H1 (cell line): ENCODE results near the gene EXOSC1. TPM values are rescaled to one million over a fixed set of nuclear protein-coding genes. Genes with fewer than 3 reads are reported as not detected.

Experiments used
- ASH2L ChIP-seq: fragments of 200-600, 300-600 bp; sonication (generic); IDR thresholded peaks from one replicate; pipeline ENCODE4 v1.7.1; 2017; ENCODE audit warnings: low read length
- CHD1 ChIP-seq: IDR thresholded peaks from 2 replicates; pipeline ENCODE4 v1.6.1; 2012; ENCODE audit warnings: low read depth, low read length, improper control_type of control experiment
- CTBP2 ChIP-seq: IDR thresholded peaks from 2 replicates; pipeline ENCODE4 v1.7.0; 2011; ENCODE audit warnings: borderline replicate concordance, mild to moderate bottlenecking, moderate library complexity, mixed read lengths, low read length; ENCODE audit not compliant: insufficient read depth, insufficient read length
- MAFK ChIP-seq: IDR thresholded peaks from 2 replicates; pipeline ENCODE4 v1.6.1; 2012; ENCODE audit warnings: low read depth, mild to moderate bottlenecking, improper control_type of control experiment, low read length
- MAX ChIP-seq: IDR thresholded peaks from 2 replicates; pipeline ENCODE4 v1.6.1; 2012; ENCODE audit warnings: inconsistent platforms
- SRF ChIP-seq: IDR thresholded peaks from 2 replicates; pipeline ENCODE4 v1.6.1; 2011; ENCODE audit warnings: mild to moderate bottlenecking, low read depth, low read length, moderate library complexity
- TEAD4 ChIP-seq: IDR thresholded peaks from 2 replicates; pipeline ENCODE4 v1.6.1; 2012; ENCODE audit warnings: low read depth, low read length, inconsistent platforms, mixed read lengths
- ZNF274 ChIP-seq: IDR thresholded peaks from 2 replicates; pipeline ENCODE4 v1.7.0; 2012; ENCODE audit warnings: low read length, borderline replicate concordance; ENCODE audit errors: extremely low read depth
- polyA plus RNA-seq, 7 experiments: library from polyadenylated mRNA; depleted of rRNA in 3 of 7; stranded (reverse) in 5 of 7; unstranded in 2 of 7; fragments of >200 nt in 5 of 7; fragments of 200-250 nt in 2 of 7; gene quantifications; 1 replicate in 5 of 7; 2 replicates in 1 of 7; 4 replicates in 1 of 7; pipeline versions ENCODE4 v1.2.1 to v1.2.3, GENCODE V29; 2011 to 2013; ENCODE audit warnings: missing spikeins in 2 of 7, mixed read lengths in 2 of 7
- total RNA-seq: library from RNA; stranded (reverse); fragmentation: NEBNext Ultra II Directional; extraction: Animal tissue kit (Norgen Biotek cat#: 25700); gene quantifications from 2 replicates; pipeline ENCODE4 v1.2.1, GENCODE V29; 2021
- TF ChIP-seq, protein P1 (sequence below): fragments of 300-600 bp; sonication (generic); IDR thresholded peaks from 2 replicates; pipeline ENCODE4 v1.7.1; 2012; ENCODE audit warnings: low read length, moderate library complexity, mild to moderate bottlenecking, inconsistent platforms; ENCODE audit not compliant: insufficient replicate concordance
- TF ChIP-seq, protein P2 (sequence below): IDR thresholded peaks from 2 replicates; pipeline ENCODE4 v1.6.1; 2012; ENCODE audit warnings: low read length, inconsistent platforms

EXOSC1 gene
- total and polyA plus RNA-seq, 2 of the 8 experiments (the other 6 are each of a cell fraction or from before 2014, with no cell fraction given), result 52.1 to 68.1 TPM

DNA sequence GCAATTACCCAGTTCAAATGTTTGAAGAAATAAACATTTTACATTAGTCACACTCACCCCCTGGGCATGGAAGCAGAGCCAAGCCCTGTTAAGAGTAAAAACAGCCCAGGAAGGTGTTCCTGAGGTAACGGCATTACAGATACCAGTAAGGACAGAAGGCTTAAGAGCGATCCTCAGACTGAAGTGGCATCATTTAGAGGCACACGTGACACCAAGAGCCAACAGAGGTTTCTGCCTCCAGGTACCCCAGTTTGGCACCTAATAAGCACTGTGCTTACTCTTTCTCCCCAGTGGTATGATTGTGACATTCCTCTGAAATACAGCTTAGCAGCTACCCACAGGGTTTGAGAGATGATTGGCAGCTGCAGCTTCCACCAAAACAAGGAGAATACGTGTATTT, 35.3 kb upstream of the EXOSC1 start (continued):
- TF ChIP-seq, protein P1, sequence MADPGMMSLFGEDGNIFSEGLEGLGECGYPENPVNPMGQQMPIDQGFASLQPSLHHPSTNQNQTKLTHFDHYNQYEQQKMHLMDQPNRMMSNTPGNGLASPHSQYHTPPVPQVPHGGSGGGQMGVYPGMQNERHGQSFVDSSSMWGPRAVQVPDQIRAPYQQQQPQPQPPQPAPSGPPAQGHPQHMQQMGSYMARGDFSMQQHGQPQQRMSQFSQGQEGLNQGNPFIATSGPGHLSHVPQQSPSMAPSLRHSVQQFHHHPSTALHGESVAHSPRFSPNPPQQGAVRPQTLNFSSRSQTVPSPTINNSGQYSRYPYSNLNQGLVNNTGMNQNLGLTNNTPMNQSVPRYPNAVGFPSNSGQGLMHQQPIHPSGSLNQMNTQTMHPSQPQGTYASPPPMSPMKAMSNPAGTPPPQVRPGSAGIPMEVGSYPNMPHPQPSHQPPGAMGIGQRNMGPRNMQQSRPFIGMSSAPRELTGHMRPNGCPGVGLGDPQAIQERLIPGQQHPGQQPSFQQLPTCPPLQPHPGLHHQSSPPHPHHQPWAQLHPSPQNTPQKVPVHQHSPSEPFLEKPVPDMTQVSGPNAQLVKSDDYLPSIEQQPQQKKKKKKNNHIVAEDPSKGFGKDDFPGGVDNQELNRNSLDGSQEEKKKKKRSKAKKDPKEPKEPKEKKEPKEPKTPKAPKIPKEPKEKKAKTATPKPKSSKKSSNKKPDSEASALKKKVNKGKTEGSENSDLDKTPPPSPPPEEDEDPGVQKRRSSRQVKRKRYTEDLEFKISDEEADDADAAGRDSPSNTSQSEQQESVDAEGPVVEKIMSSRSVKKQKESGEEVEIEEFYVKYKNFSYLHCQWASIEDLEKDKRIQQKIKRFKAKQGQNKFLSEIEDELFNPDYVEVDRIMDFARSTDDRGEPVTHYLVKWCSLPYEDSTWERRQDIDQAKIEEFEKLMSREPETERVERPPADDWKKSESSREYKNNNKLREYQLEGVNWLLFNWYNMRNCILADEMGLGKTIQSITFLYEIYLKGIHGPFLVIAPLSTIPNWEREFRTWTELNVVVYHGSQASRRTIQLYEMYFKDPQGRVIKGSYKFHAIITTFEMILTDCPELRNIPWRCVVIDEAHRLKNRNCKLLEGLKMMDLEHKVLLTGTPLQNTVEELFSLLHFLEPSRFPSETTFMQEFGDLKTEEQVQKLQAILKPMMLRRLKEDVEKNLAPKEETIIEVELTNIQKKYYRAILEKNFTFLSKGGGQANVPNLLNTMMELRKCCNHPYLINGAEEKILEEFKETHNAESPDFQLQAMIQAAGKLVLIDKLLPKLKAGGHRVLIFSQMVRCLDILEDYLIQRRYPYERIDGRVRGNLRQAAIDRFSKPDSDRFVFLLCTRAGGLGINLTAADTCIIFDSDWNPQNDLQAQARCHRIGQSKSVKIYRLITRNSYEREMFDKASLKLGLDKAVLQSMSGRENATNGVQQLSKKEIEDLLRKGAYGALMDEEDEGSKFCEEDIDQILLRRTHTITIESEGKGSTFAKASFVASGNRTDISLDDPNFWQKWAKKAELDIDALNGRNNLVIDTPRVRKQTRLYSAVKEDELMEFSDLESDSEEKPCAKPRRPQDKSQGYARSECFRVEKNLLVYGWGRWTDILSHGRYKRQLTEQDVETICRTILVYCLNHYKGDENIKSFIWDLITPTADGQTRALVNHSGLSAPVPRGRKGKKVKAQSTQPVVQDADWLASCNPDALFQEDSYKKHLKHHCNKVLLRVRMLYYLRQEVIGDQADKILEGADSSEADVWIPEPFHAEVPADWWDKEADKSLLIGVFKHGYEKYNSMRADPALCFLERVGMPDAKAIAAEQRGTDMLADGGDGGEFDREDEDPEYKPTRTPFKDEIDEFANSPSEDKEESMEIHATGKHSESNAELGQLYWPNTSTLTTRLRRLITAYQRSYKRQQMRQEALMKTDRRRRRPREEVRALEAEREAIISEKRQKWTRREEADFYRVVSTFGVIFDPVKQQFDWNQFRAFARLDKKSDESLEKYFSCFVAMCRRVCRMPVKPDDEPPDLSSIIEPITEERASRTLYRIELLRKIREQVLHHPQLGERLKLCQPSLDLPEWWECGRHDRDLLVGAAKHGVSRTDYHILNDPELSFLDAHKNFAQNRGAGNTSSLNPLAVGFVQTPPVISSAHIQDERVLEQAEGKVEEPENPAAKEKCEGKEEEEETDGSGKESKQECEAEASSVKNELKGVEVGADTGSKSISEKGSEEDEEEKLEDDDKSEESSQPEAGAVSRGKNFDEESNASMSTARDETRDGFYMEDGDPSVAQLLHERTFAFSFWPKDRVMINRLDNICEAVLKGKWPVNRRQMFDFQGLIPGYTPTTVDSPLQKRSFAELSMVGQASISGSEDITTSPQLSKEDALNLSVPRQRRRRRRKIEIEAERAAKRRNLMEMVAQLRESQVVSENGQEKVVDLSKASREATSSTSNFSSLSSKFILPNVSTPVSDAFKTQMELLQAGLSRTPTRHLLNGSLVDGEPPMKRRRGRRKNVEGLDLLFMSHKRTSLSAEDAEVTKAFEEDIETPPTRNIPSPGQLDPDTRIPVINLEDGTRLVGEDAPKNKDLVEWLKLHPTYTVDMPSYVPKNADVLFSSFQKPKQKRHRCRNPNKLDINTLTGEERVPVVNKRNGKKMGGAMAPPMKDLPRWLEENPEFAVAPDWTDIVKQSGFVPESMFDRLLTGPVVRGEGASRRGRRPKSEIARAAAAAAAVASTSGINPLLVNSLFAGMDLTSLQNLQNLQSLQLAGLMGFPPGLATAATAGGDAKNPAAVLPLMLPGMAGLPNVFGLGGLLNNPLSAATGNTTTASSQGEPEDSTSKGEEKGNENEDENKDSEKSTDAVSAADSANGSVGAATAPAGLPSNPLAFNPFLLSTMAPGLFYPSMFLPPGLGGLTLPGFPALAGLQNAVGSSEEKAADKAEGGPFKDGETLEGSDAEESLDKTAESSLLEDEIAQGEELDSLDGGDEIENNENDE, result no peak
- TF ChIP-seq ASH2L, result no peak
- TF ChIP-seq MAX, result no peak
- TF ChIP-seq, protein P2, sequence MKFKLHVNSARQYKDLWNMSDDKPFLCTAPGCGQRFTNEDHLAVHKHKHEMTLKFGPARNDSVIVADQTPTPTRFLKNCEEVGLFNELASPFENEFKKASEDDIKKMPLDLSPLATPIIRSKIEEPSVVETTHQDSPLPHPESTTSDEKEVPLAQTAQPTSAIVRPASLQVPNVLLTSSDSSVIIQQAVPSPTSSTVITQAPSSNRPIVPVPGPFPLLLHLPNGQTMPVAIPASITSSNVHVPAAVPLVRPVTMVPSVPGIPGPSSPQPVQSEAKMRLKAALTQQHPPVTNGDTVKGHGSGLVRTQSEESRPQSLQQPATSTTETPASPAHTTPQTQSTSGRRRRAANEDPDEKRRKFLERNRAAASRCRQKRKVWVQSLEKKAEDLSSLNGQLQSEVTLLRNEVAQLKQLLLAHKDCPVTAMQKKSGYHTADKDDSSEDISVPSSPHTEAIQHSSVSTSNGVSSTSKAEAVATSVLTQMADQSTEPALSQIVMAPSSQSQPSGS, result no peak
- no peak for TF ChIP-seq SRF
- no peak for TF ChIP-seq ZNF274
- no peak for TF ChIP-seq TEAD4
- no peak for TF ChIP-seq CTBP2
- TF ChIP-seq MAFK, result no peak
- no peak for TF ChIP-seq CHD1
